Cardiac ventricle fibroblast (primary cell): ENCODE data around the gene LRRC71. TPM values are rescaled to one million over a fixed set of nuclear protein-coding genes. Genes with fewer than 3 reads are reported as not detected.

ENCODE experiments used
- total RNA-seq: library from RNA; depleted of rRNA; stranded (reverse); fragments of >200 nt; gene quantifications from 2 replicates; pipeline ENCODE4 v1.2.3, GENCODE V29; 2015

The LRRC71 gene
- total RNA-seq, result not detected in 2 replicates

GRCh38 chr1:156920233-156921052 lies at the start of gene LRRC71:
Gene LRRC71, plus strand, starts transcription at chr1:156920632. Its CDS starts 172 bp downstream, at chr1:156920804.

GRCh38 chr1:156893048-156893953 lies 27.1 kb upstream of the LRRC71 start, which contains the start of gene PEAR1:
Gene PEAR1, plus strand, starts transcription at chr1:156893718. Its CDS starts 10,209 bp downstream, at chr1:156903927.

Other genes starting within 250 kb of the LRRC71 start
- gene NES, start 243.2 kb upstream of the LRRC71 start, total RNA-seq, result 27.0 and 30.6 TPM in 2 replicates
- 17.6 and 27.8 TPM in 2 replicates for gene CRABP2, start 215.0 kb upstream of the LRRC71 start, total RNA-seq
- 13.1 and 14.9 TPM in 2 replicates for gene METTL25B, start 192.2 kb upstream of the LRRC71 start, total RNA-seq
- gene ISG20L2, start 191.9 kb upstream of the LRRC71 start, total RNA-seq, result 11.8 and 15.8 TPM in 2 replicates
- 63.6 and 72.1 TPM in 2 replicates for gene MRPL24, start 179.5 kb upstream of the LRRC71 start, total RNA-seq
- gene HDGF, start 169.0 kb upstream of the LRRC71 start, total RNA-seq, result 170 TPM in 2 replicates
- gene PRCC, start 153.1 kb upstream of the LRRC71 start, total RNA-seq, result 33.4 and 33.7 TPM in 2 replicates
- 0.37 and 0.88 TPM in 2 replicates for gene SH2D2A, start 103.8 kb upstream of the LRRC71 start, total RNA-seq
- under 0.01 TPM in 1 of 2 replicates, not detected in the other for gene INSRR, start 61.5 kb upstream of the LRRC71 start, total RNA-seq
- gene NTRK1, start 59.8 kb upstream of the LRRC71 start, total RNA-seq, result 0.05 TPM in 1 of 2 replicates, not detected in the other
- 6.9 and 7.7 TPM in 2 replicates for gene PEAR1, start 26.9 kb upstream of the LRRC71 start, total RNA-seq
- gene ARHGEF11, start 125.1 kb downstream of the LRRC71 start, total RNA-seq, result 21.5 and 36.5 TPM in 2 replicates
- not detected in 2 replicates for gene ETV3L, start 179.2 kb downstream of the LRRC71 start, total RNA-seq
- 9.4 and 9.7 TPM in 2 replicates for gene ETV3, start 217.8 kb downstream of the LRRC71 start, total RNA-seq